K562 (cell line): ENCODE measurements around the gene ACVR2B.
A peak's percentile ranks its signal among the peaks of the same experiment; 100 is the strongest.

Experiments
- CTBP1 ChIP-seq: fragments of 450-650 bp; IDR thresholded peaks from 2 replicates; pipeline ENCODE4 v1.6.1; 2016; ENCODE audit warnings: borderline replicate concordance
- CTCF ChIP-seq, 3 experiments: IDR thresholded peaks in 2 of 3; conservative IDR thresholded peaks in 1 of 3; 2 replicates each; pipeline ENCODE4 v1.5.1; 2011 to 2012; ENCODE audit warnings: low read length in 3 of 3, mild to moderate bottlenecking in 3 of 3, control low read depth in 2 of 3, improper control_type of control experiment in 1 of 3, inconsistent platforms in 1 of 3, low read depth in 1 of 3, mixed read lengths in 1 of 3, moderate library complexity in 1 of 3; ENCODE audit not compliant: insufficient read depth in 2 of 3
- CUX1 ChIP-seq: fragments of 200-800 bp; sonication (Bioruptor generic); IDR thresholded peaks from 2 replicates; pipeline ENCODE4 v1.6.1; 2016; ENCODE audit warnings: missing genetic modification characterization, missing compliant biosample characterization
- DEAF1 ChIP-seq: fragments of 450-650 bp; formaldehyde crosslinking; IDR thresholded peaks from 2 replicates; pipeline ENCODE4 v1.4.0; 2020; ENCODE audit warnings: mild to moderate bottlenecking, moderate library complexity
- GABPB1 ChIP-seq: sonication (generic); formaldehyde crosslinking; IDR thresholded peaks from 2 replicates; pipeline ENCODE4 v1.8.0; 2022; ENCODE audit warnings: mild to moderate bottlenecking, missing genetic modification reagents
- HNRNPLL ChIP-seq: fragments of 200-400 bp; formaldehyde crosslinking; IDR thresholded peaks from 2 replicates; pipeline ENCODE4 v1.6.1; 2017; ENCODE audit warnings: low read length, low read depth, mild to moderate bottlenecking; ENCODE audit not compliant: poor library complexity, severe bottlenecking
- NFIX ChIP-seq: fragments of 250-450 bp; sonication (Bioruptor Pico); IDR thresholded peaks from 2 replicates; pipeline ENCODE4 v1.4.0; 2020; ENCODE audit warnings: low read depth, mild to moderate bottlenecking, moderate library complexity
- NR0B1 ChIP-seq: fragments of 450-650 bp; IDR thresholded peaks from one replicate; pipeline ENCODE4 v1.6.1; 2018; ENCODE audit warnings: mild to moderate bottlenecking, moderate library complexity; ENCODE audit not compliant: partially characterized antibody
- POLR2A ChIP-seq: fragments of 450-650 bp; conservative IDR thresholded peaks from 2 replicates; pipeline ENCODE4 v1.6.1; 2016
- ZFP1 ChIP-seq: fragments of 450-650 bp; formaldehyde crosslinking; IDR thresholded peaks from 2 replicates; pipeline ENCODE4 v1.4.0; 2020; ENCODE audit warnings: mild to moderate bottlenecking, mixed read lengths
- ZFP36 ChIP-seq: fragments of 150-350 bp; IDR thresholded peaks from 2 replicates; pipeline ENCODE4 v1.6.1; 2018; ENCODE audit warnings: low read length, low read depth; ENCODE audit not compliant: partially characterized antibody
- ZNF253 ChIP-seq: fragments of 250-450 bp; sonication (Bioruptor Pico); conservative IDR thresholded peaks from 2 replicates; pipeline ENCODE4 v1.6.1; 2021; ENCODE audit warnings: mild to moderate bottlenecking
- ZNF431 ChIP-seq: sonication (generic); formaldehyde crosslinking; IDR thresholded peaks from 2 replicates; pipeline ENCODE4 v1.8.0; 2022; ENCODE audit warnings: mild to moderate bottlenecking, missing genetic modification reagents

- TF ChIP-seq CUX1 (CRISPR knock-in tag): no peak
- TF ChIP-seq CTCF (IDR thresholded peaks at IDR 0.05 in 2 of 3, conservative IDR thresholded peaks at IDR 0.05 in 1 of 3; ENCODE audit: insufficient read depth in 2 of 3, low read depth in 1 of 3, low read length in 3 of 3): peak; percentile 83 to 94 (median 91)
- no peak for TF ChIP-seq ZNF253 (CRISPR knock-in tag)
- no peak for TF ChIP-seq POLR2A
- TF ChIP-seq DEAF1 (CRISPR knock-in tag): peak; percentile 64; the same call in 1 of the 2 replicates
- TF ChIP-seq CTBP1: peak; percentile 46; the same call in 1 of the 2 replicates
- TF ChIP-seq ZFP36: no peak
- no peak for TF ChIP-seq ZFP1 (CRISPR knock-in tag)
- TF ChIP-seq ZNF431 (CRISPR knock-in tag): no peak
- TF ChIP-seq GABPB1 (CRISPR knock-in tag): no peak
- TF ChIP-seq HNRNPLL: no peak
- no peak for TF ChIP-seq NR0B1
- no peak for TF ChIP-seq NFIX (CRISPR knock-in tag)
Measured at GRCh38 chr3:38521391-38521987, 67.8 kb downstream of the ACVR2B start.
